Gastroesophageal sphincter (tissue), 3 donors: ENCODE measurements around the gene MT1X.

Experiments
- CTCF ChIP-seq, 4 experiments: fragments of 200-600 bp in 2 of 4; fragments of 450-650 bp in 2 of 4; sonication (generic) in 1 of 4; IDR thresholded peaks; one replicate each; pipeline ENCODE4 v1.5.1; 2017 to 2019; ENCODE audit warnings: antibody characterized with exemption in 4 of 4, mild to moderate bottlenecking in 2 of 4, moderate library complexity in 2 of 4
- EP300 ChIP-seq: sonication (generic); formaldehyde crosslinking; IDR thresholded peaks from one replicate; pipeline ENCODE4 v1.6.1; 2017; ENCODE audit warnings: antibody characterized with exemption, mild to moderate bottlenecking
- POLR2A ChIP-seq, 2 donors: fragments of 450-650 bp; IDR thresholded peaks; one replicate each; pipeline ENCODE4 v1.6.1; 2017; ENCODE audit warnings: antibody characterized with exemption in 2 of 2, mild to moderate bottlenecking in 2 of 2, moderate library complexity in 1 of 2

DNA sequence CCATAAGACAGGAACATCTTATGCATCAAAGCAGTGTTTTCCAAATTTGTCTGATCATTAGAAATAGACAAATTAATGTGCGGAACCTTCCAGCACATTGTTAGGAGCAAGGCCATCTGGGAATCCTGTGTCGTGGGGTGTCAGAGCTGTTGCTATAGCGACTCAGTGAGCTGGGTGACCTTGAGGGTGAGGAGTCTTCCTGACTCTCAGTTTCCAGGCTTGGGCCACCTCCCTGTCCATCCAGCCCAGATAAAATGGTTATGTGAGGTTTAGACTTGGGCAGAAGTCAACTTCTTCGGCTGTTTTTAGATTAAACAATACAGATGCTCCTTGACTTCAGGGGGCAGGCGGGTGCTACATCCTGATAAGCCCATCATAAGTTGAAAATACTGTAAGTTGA lies 20.6 kb downstream of the MT1X start:
- TF ChIP-seq CTCF (IDR thresholded peaks at IDR 0.05) (no peak), POLR2A (IDR thresholded peaks at IDR 0.05) (no peak), EP300 (no peak)
